SU-DHL-6 (cell line): ENCODE results near the gene GPR119.
A peak's percentile ranks its signal among the peaks of the same experiment; 100 is the strongest.
"Not testable (repeated sequence)": the region's sequence is repeated elsewhere in the genome, so short reads cannot be mapped to it uniquely, and the experiment has no call there.

Source experiments
- H2AFZ ChIP-seq: fragments of 200-600 bp; sonication (generic); 2 replicates; pipeline ENCODE4 v1.6.1; 2014; ENCODE audit warnings: low read depth, mild to moderate bottlenecking, moderate library complexity, mixed read lengths, antibody characterized with exemption, low read length; ENCODE audit not compliant: severe bottlenecking
- H3F3A ChIP-seq: fragments of 200-600 bp; shearing (Covaris generic); 2 replicates; pipeline ENCODE4 v1.6.0; 2016; ENCODE audit warnings: antibody characterized with exemption, mild to moderate bottlenecking; ENCODE audit not compliant: insufficient read depth
- H3K27ac ChIP-seq: fragments of 200-600 bp; sonication (generic); 2 replicates; pipeline ENCODE4 v1.5.1; 2016; ENCODE audit warnings: low read depth, mild to moderate bottlenecking, low read length, moderate library complexity, mixed read lengths
- H3K27me3 ChIP-seq: fragments of 200-600 bp; sonication (generic), shearing (Covaris generic); 2 replicates; pipeline ENCODE4 v1.6.0; 2014; ENCODE audit warnings: mild to moderate bottlenecking, low read length
- H3K36me3 ChIP-seq: fragments of 200-600 bp; sonication (generic); 2 replicates; pipeline ENCODE4 v1.6.1; 2014; ENCODE audit warnings: mild to moderate bottlenecking, low read length, mixed read lengths
- H3K4me2 ChIP-seq: fragments of 300-600, 200-600 bp; shearing (Covaris generic), sonication (generic); 2 replicates; pipeline ENCODE4 v1.6.0; 2014; ENCODE audit warnings: low read length, low read depth, mild to moderate bottlenecking; ENCODE audit not compliant: poor library complexity, severe bottlenecking
- H3K4me3 ChIP-seq: fragments of 200-600 bp; sonication (generic); 2 replicates; pipeline ENCODE4 v1.5.1; 2014; ENCODE audit warnings: antibody characterized with exemption, low read length, mild to moderate bottlenecking, mixed read lengths; ENCODE audit not compliant: insufficient read depth, poor library complexity, severe bottlenecking
- H3K79me2 ChIP-seq: fragments of 200-600 bp; sonication (generic); 2 replicates; pipeline ENCODE4 v1.6.1; 2014; ENCODE audit warnings: mild to moderate bottlenecking, low read length, moderate library complexity; ENCODE audit not compliant: insufficient read depth
- H3K9ac ChIP-seq: fragments of 200-600 bp; sonication (generic); 2 replicates; pipeline ENCODE4 v1.7.0; 2014; ENCODE audit warnings: mild to moderate bottlenecking, low read length
- H3K9me2 ChIP-seq: fragments of 200-600 bp; sonication (generic); replicated peaks from 2 replicates; pipeline ENCODE4 v1.6.1; 2014; ENCODE audit warnings: low read length; ENCODE audit not compliant: insufficient read depth
- H3K9me3 ChIP-seq: fragments of 200-600 bp; sonication (generic); 2 replicates; pipeline ENCODE4 v1.6.1; 2014; ENCODE audit warnings: low read length, mixed read lengths; ENCODE audit not compliant: insufficient read depth
- H4K20me1 ChIP-seq: fragments of 200-600 bp; sonication (generic); 2 replicates; pipeline ENCODE4 v1.6.1; 2014; ENCODE audit warnings: low read depth, mild to moderate bottlenecking, antibody characterized with exemption, low read length, moderate library complexity, mixed read lengths
- CTCF ChIP-seq: fragments of 200-600 bp; sonication (generic); IDR thresholded peaks from one replicate; pipeline ENCODE4 v1.5.1; 2017; ENCODE audit warnings: antibody characterized with exemption, mild to moderate bottlenecking, low read length, moderate library complexity; ENCODE audit not compliant: insufficient read depth, poor library complexity, severe bottlenecking
- EZH2phosphoT487 ChIP-seq: fragments of 200-600 bp; sonication (generic), shearing (Covaris generic); conservative IDR thresholded peaks from 2 replicates; pipeline ENCODE4 v1.6.1; 2018; ENCODE audit warnings: mild to moderate bottlenecking, antibody characterized with exemption, low read length, moderate library complexity, mixed read lengths

GPR119 gene

DNA sequence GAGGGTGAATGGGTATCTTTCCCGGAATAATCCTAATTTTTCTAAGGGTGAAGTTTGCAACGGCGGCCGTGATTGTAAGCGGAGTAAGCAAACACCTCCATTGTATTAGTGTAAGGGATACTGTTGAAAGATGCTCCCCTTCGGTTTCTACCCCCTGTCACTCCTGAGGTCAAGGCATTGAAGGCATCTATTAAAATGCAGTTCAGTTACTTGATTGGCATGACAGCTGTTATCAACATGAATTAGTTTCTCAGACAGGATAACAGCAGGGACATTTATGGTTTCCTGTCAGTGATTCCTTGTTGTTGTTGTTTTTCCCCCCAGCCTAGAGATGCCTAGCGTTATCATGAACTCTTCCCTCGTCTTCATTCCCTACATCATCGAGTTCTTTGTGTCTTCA is 45.2 kb downstream of the GPR119 start:
- Histone ChIP-seq H3K9ac (peak overlapping the region; percentile 64), H2AFZ (peak overlapping the region; percentile 83), H3K9me3 (no peaks in the 10 kb centered on the region), H4K20me1 (no peaks in the 10 kb centered on the region), H3K36me3 (no peaks in the 10 kb centered on the region), H3K27ac (no peak overlapping the region), H3K4me2 (peak overlapping the region; percentile 61), H3F3A (no peaks in the 10 kb centered on the region), H3K27me3 (no peaks in the 10 kb centered on the region), H3K79me2 (no peaks in the 10 kb centered on the region), H3K4me3 (peak overlapping the region; percentile 76), H3K9me2 (no peaks in the 10 kb centered on the region)
- TF ChIP-seq CTCF, result no peak
- no peak for TF ChIP-seq EZH2phosphoT487

DNA sequence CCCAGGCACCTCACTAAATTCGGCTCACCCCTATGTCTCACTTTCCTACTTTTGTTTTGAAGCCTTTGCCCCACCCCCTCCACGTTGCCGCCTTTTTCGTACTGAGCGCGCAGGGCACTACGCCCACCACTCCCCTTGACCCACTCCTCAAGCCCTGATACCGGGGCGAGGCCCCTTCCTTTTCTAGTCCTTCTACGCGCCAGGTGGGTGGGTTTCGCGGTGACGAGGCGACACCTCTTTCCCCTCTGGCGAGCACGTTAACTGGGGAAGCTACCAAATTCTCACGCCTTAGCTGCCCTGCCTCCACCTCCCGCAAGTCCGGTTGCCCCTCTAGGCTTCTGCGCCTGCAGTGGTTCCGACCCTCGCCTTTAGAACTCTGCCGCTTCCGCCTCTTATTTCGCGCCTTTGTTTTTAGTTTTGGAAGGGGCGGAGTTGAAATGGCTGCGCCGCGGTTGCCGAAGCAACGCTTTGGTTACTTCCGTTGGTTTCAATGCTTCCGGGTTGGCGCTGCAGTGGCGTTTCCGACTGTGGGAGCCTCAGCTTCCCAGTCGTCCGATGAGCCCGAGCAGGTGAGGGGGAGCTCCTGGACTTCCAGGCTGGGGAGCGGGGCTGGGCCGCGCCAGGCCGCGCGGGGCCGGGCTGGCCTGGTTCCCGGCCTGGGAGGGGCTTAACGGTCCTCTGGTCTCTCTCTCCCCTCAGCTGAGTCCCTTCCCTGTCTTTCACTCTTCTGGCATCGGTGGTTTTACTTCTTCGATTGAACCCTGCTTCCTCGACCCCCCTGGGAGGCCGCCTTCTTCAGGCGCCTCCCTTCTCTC is 45.9 kb downstream of the GPR119 start, which contains the start of gene SLC25A14:
Gene SLC25A14 (plus strand): TSS at position 512 of the 815 bp plus-strand sequence. CDS start 360 bp downstream, outside the sequence.
- Histone ChIP-seq H3K27me3 (no peaks in the 10 kb centered on the region), H3K9me3 (no peaks in the 10 kb centered on the region), H3K36me3 (no peaks in the 10 kb centered on the region), H3K9ac (peak within 1 kb of the TSS; percentile 64), H2AFZ (peak within 1 kb of the TSS; percentile 83), H3K27ac (no peak within 1 kb of the TSS), H3F3A (no peaks in the 10 kb centered on the region), H3K9me2 (no peaks in the 10 kb centered on the region), H3K4me3 (peak within 1 kb of the TSS; percentile 76), H3K79me2 (no peaks in the 10 kb centered on the region), H4K20me1 (no peaks in the 10 kb centered on the region), H3K4me2 (peak within 1 kb of the TSS; percentile 61)
- no peak for TF ChIP-seq EZH2phosphoT487

DNA sequence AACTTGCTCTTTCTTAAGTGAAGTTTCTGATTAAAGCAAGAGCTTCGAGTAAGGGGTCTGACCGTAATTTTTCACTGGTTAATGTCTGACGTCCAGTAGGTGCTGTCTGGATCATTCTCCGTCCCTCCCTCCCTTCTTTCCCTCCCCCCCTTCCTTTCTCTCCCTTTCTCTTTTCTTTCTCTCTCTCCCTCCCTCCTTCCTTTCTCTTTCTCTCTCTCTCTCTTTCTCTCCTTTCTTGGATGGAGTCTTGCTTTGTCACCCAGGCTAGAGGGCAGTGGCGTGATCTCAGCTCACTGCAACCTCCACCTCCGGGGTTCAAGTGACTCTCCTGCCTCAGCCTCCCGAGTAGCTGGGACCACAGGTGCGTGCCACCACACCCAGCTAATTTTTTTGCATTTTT is 46.6 kb downstream of the GPR119 start:
- H3K4me3 ChIP-seq, H3F3A ChIP-seq, H3K36me3 ChIP-seq, H3K9me2 ChIP-seq, H4K20me1 ChIP-seq, H3K27me3 ChIP-seq, H3K27ac ChIP-seq, H3K9me3 ChIP-seq, H3K79me2 ChIP-seq: not testable (repeated sequence)
- Histone ChIP-seq H3K4me2 (peak overlapping the region; percentile 61), H3K9ac (peak overlapping the region; percentile 64), H2AFZ (peak overlapping the region; percentile 83)

GRCh38 chrX:130336531-130336930 is 48.9 kb downstream of the GPR119 start:
- no peak overlapping the region for H3K4me2 ChIP-seq

More at GRCh38 chrX:130336531-130336930, 48.9 kb downstream of the GPR119 start:
- no peaks in the 10 kb centered on the region for H3K9me3 ChIP-seq
- H3K4me3 ChIP-seq, result no peak overlapping the region
- H3K27ac ChIP-seq, result no peak overlapping the region
- no peaks in the 10 kb centered on the region for H3K36me3 ChIP-seq
- no peaks in the 10 kb centered on the region for H4K20me1 ChIP-seq
- no peaks in the 10 kb centered on the region for H3K27me3 ChIP-seq
- no peaks in the 10 kb centered on the region for H3K79me2 ChIP-seq
- H3K9ac ChIP-seq, result no peak overlapping the region
- no peaks in the 10 kb centered on the region for H3K9me2 ChIP-seq
- no peaks in the 10 kb centered on the region for H3F3A ChIP-seq
- no peak overlapping the region for H2AFZ ChIP-seq
- TF ChIP-seq EZH2phosphoT487, result no peak
- TF ChIP-seq CTCF, result no peak
